ENCODE data around the gene AKR1A1.
"Not testable (repeated sequence)": the region's sequence is repeated elsewhere in the genome, so short reads cannot be mapped to it uniquely, and the experiment has no call there.

Gene AKR1A1

DNA sequence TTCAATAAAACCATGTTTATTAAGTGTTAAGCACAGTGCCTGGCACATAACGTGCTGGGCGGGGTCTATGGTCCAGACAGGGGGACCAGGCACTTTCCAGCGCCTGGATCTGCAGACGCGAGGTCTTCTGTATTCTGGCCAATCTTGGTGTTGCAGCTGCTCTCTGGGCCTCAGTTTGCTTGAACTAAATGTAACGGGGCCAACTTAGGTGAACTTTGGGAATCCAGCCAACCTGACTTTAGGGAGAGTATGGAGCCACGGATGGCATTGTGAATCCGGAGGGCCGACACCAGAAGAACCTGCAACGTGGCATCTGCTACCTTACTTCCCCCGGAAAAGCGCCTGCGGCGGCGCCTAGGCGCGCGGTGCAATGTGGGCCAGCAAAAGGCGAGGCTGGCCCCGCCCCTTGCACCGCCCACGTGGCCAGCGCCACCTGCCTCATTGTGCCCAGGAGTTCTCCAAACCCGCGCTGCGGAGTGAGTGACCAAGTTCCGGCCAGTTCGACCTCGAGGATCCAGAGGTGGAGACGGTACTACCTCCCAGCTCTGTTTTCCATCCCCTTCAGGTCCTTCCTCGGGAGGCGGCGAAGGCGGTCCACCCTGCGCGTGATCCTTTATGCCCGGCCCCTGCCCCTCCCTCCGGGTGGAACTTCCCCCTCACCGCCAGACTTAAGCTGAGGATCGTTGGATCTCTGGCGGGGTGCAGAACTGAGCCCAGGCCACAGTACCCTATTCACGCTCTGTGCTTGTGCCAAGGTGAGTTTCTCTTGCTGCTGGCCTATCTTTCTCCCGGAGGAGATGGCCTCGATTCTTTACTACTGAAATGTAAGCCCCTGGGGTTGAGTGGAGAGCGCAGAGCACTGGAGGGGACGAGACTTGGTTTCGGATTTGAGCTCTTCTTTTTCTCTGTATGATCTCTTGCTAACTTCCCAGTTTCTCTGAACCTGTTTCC is at the start of gene AKR1A1:
Gene AKR1A1 (plus strand): TSS at position 426 of the 951 bp plus-strand sequence. CDS start 10,969 bp downstream, outside the sequence.
- DNase-seq = peak in 1 of 2 experiments; percentile 51

DNA sequence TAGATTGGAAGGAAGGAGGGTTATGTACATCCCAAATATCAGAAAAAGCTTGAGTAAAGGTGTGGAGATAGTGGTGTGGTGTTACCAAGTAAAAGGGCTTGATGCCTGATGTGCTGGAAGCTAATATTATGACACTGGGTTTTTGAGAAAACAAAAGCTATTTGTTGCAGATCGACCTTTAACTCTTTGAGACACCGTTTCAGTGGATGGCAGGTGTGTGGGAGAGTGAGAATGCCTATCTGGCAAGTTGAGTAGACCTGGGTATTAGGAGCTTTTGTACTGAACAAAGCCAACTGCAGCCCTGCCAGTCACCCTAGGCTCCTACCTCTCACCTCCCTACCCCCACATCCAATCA is 49.1 kb upstream of the AKR1A1 start:
- no peak for DNase-seq

DNA sequence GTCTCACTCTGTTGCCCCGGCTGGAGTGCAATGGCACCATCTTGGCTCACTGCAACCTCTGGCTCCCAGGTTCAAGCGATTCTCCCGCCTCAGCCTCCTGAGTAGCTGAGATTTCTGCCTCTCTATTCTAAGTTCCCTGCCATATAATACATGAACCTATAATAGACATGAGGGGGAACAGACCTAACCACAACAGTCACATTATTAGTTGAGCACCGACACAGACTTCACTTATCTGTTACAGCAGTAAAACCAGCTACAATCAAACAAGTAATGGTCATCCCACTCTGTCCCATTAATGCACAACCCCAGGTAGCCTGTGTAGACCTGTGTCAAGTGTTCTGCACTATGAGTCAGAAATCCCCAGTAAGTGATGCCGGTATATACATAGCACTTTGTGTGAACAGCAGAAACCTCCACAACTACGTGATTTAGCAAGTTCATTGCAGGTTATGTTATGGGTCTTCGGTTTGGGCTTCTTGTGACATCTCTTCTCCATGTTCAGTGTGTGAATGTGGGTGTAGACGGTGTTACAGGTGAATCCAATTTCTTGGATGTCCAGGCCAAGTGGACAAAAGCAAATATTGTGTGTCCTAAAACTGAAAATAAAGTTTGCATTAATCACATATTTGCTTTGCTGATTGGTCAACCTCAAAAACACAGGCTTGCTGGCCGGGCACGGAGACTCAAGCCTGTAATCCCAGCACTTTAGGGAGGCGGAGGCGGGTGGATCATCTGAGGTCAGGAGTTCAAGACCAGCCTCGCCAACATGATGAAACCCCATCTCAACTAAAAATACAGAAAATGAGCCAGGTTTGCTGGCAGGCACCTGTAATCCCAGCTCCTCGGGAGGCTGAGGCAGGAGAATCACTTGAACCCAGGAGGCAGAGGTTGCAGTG is 46.9 kb upstream of the AKR1A1 start:
- no peak for DNase-seq

DNA sequence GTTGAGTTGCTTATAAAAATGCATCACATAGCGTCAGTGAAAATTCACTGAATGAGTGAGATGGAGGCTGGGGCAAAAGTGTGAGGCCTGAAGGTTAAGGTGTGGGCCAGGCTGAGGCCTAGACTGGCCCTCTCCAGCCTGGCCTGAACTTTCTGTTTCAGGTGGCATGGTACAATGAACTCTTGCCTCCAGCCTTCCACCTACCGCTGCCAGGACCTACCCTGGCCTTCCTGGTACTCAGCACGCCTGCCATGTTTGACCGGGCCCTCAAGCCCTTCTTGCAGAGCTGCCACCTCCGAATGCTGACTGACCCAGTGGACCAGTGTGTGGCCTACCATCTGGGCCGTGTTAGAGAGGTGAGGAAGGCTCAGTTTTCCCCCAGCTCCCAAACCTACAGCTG is 43.4 kb upstream of the AKR1A1 start:
- DNase-seq = no peak

DNA sequence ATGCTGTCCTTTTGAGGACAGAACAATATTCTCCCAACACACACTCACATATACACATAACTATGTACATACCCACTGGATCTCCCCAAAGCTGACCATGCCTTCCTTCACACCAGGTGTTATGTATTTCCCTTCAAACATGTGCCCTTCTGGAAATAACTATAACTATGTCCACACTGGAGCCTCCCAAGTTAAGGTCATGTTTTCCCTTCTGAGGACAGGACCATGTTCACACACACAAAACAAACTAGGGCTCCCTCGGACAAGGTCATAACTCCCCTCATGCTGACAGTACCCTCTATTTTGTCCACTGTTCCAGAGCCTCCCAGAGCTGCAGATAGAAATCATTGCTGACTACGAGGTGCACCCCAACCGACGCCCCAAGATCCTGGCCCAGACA is 42.7 kb upstream of the AKR1A1 start:
- no peak for DNase-seq

DNA sequence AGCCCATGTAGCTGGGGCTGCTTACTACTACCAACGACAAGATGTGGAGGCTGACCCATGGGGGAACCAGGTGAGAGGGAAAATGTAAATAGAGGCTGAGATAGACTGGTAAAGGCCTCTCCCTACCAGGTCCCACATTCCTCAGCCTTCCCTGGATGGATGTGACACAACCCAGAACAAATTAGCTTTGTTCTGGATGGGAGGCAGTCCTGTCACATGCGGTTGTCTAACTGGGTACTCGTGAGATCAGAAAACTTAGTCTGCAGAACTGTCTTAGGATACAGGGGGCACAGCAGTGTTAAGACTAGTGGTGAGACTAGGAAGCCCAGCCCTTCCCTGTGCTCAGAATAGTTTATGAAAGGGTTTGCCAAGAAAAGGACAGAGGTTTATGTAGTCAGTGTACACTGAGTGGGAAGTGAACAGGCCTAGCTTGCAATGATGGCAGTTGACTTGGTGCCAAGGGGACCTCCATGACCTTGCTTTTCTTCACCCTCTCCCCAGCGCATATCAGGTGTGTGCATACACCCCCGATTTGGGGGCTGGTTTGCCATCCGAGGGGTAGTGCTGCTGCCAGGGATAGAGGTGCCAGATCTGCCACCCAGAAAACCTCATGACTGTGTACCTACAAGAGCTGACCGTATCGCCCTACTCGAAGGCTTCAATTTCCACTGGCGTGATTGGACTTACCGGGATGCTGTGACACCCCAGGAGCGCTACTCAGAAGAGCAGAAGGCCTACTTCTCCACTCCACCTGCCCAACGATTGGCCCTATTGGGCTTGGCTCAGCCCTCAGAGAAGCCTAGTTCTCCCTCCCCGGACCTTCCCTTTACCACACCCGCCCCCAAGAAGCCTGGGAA is 42.1 kb upstream of the AKR1A1 start:
- no peak for DNase-seq

DNA sequence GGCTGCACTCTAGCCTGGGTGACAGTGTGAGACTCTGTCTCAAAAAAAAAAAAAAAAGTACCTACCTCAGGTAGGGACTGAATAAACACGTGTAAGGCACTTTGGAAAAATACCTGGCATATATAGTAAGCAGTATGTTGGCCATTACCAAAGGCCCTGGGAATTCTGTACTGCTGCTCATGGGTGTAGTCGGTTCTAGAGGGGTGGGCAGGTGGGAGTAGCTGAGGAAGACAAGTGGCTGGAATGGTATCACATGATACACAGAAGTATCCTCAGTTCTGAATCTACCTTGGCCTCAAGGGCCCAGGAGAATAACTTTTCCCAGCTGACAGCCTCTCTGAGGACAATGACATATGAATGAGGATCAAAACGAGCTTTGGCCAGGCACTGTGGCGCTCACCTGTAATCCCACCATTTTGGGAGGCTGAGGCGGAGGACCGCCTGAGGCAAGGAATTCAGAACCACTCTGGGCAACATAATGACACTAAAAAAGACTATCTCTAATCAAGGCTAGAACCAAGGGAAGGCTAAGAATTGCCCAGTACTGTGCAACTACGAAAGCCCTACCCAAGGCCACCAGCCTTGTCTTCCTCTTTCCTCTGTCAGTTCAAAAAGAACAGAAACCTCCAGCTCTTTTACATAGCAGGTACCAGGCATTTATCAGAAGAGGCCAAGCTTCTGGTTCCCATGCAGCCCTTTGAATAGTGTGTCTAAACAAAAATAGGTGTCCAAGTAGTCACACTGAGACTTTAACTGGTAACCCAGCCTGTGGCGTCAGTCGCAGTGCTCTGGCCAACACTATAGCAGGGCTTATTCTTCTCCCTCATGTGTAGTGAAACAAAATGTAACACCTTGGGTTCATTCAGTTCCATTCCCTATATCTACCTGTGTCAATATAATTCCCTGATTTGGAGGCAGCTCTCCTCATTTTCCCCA is 40.3 kb upstream of the AKR1A1 start:
- no peak for DNase-seq

DNA sequence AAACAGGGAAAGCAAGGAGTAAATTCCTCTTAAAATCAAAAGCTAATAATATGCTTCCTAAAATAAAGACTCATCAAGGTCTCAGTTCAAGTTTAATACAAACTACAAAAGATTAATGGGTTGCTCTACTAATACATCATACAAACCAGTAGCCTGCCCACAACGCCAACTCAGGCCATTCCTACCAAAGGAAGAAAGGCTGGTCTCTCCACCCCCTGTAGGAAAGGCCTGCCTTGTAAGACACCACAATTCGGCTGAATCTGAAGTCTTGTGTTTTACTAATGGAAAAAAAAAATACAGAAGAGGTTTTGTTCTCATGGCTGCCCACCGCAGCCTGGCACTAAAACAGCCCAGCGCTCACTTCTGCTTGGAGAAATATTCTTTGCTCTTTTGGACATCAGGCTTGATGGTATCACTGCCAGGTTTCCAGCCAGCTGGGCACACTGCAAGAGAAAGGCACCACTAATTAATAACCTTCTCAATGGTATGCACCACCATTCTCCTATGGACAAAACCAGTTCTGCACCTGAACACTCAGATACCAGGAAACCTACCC is 39.6 kb upstream of the AKR1A1 start:
- DNase-seq = no peak

DNA sequence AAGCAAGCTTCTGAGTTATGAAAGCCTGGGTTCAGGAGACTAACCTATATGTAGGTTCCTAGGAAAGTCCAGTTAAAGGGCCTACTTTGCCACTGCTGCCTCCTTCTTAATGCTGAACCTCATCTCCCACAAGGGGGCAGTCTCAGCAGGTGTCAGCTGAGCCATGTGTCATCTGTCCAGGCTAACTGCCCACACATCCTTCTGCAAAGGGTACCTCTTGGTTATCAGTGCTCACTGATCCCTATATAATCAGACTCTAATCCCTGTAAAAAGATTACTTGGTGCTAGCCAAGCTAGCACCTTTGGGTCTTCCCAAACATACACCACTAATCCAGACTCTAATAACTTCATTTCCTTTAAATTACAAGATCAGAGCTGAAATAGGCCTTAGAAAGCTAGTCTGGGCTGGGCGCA is 38.0 kb upstream of the AKR1A1 start:
- no peak for DNase-seq

DNA sequence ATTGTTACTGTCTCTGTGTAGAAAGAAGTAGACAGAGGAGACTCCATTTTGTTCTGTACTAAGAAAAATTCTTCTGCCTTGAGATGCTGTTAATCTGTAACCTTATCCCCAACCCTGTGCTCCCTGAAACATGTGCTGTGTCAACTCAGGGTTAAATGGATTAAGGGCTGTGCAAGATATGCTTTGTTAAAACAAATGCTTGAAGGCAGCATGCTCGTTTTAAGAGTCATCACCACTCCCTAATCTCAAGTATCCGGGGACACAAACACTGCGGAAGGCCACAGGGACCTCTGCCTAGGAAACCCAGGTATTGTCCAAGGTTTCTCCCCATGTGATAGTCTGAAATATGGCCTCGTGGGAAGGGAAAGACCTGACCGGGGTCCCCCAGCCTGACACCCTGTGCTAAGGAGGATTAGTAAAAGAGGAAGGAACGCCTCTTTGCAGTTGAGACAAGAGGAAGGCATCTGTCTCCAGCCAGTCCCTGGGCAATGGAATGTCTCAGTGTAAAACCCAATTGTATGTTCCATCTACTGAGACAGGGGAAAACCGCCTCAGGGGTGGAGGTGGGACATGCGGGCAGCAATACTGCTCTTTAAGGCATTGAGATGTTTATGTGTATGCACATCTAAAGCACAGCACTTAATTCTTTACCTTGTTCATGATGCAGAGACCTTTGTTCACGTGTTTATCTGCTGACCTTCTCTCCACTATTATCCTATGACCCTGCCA is 36.9 kb upstream of the AKR1A1 start:
- DNase-seq = not testable (repeated sequence)

DNA sequence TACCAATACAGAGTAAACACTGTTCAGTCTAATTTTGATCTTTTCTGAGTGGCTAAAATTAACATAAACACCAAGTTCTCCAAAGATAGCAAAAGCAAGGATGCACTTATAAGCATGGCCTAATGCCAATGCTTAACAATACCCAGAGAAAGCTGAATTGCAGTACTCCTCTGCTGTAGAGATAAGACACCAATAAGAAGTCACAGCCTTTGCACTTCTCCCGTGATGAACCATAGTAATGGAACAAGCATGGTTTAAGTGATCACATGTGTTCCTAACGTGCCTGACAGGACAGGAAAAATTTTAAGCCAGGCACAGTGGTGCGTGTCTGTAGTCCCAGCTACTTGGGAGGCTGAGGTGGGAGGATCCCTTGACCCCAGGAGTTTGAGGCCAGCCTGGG is 34.6 kb upstream of the AKR1A1 start:
- no peak for DNase-seq

DNA sequence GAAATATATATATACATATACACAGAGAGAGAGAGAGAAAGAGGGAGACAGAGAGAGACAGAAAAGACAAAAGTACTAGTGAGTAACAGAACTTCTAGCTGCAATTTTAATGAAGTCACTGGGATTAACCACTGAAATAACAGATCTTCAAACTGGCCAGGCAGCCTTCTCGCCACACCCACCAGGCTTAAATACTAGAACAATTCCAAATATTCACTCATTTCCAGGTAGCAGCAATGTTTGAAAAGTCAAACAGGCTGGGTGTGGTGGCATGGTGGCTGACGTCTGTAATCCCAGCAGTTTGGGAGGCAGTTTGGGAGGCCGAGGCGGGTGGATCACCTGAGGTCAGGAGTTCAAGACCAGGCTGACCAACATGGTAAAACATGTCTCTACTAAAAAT is 34.2 kb upstream of the AKR1A1 start:
- DNase-seq = no peak

DNA sequence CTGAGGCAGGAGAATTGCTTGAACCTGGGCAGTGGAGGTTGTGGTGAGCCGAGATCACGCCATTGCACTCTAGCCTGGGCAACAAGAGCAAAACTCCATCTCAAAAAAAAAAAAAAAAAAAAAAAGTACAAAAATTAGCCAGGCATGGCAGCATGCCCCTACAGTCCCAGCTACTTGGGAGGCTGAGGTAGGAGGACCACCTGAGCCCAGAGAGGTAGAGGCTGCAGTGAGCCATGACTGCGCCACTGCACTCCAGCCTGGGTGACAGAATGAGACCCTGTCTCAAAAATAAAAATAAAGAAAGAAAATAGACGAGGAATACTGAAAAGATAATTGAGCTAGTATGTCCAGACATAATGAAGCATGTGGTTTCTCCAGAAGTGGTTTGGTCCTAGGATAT is 32.3 kb upstream of the AKR1A1 start:
- not testable (repeated sequence) for DNase-seq

DNA sequence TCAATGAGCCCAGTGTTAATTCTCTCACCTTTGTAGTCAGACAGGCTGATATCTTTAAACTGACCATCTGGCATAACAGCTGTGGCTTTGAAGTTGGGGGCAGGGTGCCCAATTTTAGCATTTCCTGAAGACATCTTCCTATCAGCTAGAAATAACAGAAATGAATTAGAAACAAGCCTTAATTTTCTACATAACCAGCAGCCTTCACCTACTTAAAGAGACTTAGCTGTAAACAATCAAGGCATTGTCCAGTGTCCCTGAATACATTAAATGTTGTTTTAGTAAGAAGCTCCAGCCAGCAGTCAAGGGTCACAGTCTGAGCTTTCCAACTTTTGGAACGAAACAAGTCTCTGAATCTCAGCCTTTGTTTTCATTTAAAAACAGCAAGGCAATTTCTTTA is 31.7 kb upstream of the AKR1A1 start:
- DNase-seq = peak; percentile 43 to 75

DNA sequence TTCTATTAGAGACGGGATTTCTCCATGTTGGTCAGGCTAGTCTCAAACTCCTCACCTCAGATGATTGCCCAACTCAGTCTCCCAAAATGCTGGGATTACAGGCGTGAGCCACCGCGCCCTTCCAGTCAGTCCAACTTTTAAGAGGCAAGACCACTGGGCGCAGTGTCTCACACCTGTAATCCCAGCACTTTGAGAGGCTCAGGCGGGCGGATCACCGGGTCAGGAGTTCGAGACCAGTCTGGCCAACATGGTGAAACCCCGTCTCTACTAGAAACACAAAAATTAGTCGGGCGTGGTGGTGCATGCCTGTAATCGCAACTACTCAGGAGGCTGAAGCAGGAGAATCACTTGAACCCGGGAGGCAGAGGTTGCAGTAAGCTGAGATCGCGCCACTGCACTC is 30.9 kb upstream of the AKR1A1 start:
- not testable (repeated sequence) for DNase-seq

DNA sequence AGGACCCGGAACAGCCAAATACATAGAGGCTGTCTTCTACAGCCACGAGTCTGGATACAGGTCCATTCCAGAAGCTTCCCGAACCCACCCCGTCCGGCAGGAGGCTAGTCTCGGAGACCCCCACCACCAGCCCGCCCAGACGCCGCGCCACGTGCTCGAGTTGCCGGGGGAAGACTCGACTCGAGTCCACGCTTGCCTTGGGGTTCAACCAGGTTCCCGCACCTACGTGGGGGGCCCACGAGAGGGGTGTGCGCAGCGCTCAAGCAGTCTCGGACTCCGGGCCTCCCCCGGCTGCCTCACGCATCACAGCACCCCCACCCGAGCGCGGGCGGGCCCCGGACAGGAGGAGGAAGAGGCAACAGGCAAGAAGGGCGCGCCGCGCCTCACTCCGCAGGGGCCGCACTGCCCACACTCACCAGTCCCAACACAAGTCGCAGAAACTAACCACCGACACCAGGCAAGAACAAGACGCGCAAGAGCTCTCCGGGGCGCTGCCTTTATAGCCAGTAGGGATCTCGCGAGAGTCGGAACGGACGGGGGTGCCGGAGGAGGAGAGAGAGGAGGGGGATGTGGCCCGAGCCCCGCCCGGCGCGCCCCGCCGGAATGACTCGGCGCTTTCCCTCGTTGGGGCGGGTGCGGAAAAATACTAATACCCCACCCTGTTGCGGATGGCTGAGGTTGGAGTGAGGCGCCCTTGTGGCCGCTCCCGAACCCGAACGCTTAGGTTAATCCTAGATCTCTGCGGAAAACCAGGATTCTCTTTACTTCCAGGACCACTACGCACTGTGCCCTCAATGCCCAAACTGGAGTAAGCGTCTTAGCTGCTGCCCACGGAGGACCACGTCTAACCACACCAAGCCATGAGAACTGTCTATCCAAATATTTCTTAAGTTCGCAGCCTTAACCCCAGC is 29.0 kb upstream of the AKR1A1 start, which contains the start of gene PRDX1:
Gene PRDX1 (minus strand): TSS at position 472 of the 911 bp plus-strand sequence. CDS start 2,841 bp downstream, outside the sequence.
- peak; percentile 75 to 89 for DNase-seq

DNA sequence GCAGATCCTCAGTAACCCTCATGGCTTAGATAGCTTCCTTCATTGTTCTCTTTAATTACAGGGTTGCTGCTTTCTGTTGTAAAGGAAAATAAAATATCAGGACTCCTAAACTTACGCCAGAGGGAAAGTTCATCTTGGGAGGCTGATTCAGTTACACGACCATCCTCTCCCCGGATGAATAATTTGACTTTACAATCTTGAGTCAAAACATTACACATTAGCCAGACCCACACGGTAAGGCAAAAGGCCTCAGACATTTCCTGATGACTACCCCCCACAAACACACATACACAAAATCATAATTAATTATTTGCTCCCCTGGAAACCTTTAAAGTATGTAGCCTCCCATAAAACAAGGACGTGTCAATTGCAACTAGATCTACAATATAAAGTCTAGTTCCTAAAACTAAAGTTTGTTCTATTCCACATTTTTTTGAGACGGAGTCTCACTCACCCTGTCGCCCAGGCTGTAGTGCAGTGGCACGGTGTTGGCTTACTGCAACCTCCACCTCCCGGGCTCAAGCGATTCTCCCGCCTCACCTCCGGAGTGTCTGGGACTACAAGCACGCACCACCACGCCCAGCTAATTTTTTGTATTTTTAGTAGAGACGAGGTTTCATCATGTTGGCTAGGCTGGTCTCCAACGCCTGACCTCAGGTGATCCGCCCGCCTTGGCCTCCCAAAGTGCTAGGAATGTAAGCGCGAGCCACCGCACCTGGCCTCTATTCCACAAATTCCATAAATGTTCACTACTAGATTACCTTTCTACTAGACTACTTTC is 28.1 kb upstream of the AKR1A1 start:
- DNase-seq = no peak

DNA sequence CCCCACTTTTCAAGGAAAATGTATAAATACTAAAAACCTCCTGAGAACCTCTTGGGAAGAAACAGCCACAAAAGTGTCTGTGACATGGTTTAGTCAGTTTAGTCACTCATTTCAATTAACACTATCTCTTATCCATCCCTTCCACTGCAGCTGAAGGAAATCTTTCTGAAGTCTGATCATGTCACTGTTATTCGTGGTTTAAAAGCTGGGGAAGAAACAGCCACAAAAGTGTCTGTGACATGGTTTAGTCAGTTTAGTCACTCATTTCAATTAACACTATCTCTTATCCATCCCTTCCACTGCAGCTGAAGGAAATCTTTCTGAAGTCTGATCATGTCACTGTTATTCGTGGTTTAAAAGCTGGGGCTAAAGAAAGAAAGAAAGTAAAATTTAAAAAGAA is 27.1 kb upstream of the AKR1A1 start:
- DNase-seq = not testable (repeated sequence)
